H1 (cell line): ENCODE measurements around the gene OMP.

Experiments
- BCL11A ChIP-seq, 2 experiments: IDR thresholded peaks; one replicate each; pipeline ENCODE4 v1.6.1; 2011; ENCODE audit warnings: low read depth in 2 of 2, low read length in 2 of 2, mild to moderate bottlenecking in 2 of 2
- EGR1 ChIP-seq: IDR thresholded peaks from 2 replicates; pipeline ENCODE4 v1.6.1; 2011; ENCODE audit warnings: low read depth, low read length, borderline replicate concordance
- JUND ChIP-seq: IDR thresholded peaks from 2 replicates; pipeline ENCODE4 v1.6.1; 2011; ENCODE audit warnings: mild to moderate bottlenecking, improper control_type of control experiment, low read length
- POLR2A ChIP-seq, 2 experiments: IDR thresholded peaks; 1 replicate in 1 of 2; 2 replicates in 1 of 2; pipeline ENCODE4 v1.6.1; 2011; ENCODE audit warnings: low read depth in 2 of 2, low read length in 2 of 2, mild to moderate bottlenecking in 2 of 2; ENCODE audit errors: control extremely low read depth in 1 of 2
- POLR2AphosphoS5 ChIP-seq: IDR thresholded peaks from 2 replicates; pipeline ENCODE4 v1.6.1; 2011; ENCODE audit warnings: low read depth, low read length
- RAD21 ChIP-seq, 2 experiments: IDR thresholded peaks in 1 of 2; conservative IDR thresholded peaks in 1 of 2; 2 replicates each; pipeline ENCODE4 v1.6.1; 2011; ENCODE audit warnings: low read depth in 2 of 2, low read length in 2 of 2, improper control_type of control experiment in 1 of 2, inconsistent platforms in 1 of 2, mild to moderate bottlenecking in 1 of 2, moderate library complexity in 1 of 2
- SIRT6 ChIP-seq: IDR thresholded peaks from one replicate; pipeline ENCODE4 v1.7.1; 2012; ENCODE audit warnings: low read length, inconsistent platforms
- SRF ChIP-seq: IDR thresholded peaks from 2 replicates; pipeline ENCODE4 v1.6.1; 2011; ENCODE audit warnings: mild to moderate bottlenecking, low read depth, low read length, moderate library complexity
- TF ChIP-seq, protein P1 (sequence below): IDR thresholded peaks from 2 replicates; pipeline ENCODE4 v1.6.1; 2011; ENCODE audit warnings: low read length, improper control_type of control experiment
- TF ChIP-seq, protein P2 (sequence below), 3 experiments: IDR thresholded peaks; 1 replicate in 2 of 3; 2 replicates in 1 of 3; pipeline versions ENCODE4 v1.5.1 to v1.6.1; 2011; ENCODE audit warnings: low read length in 3 of 3, mild to moderate bottlenecking in 3 of 3, inconsistent platforms in 2 of 3, low read depth in 1 of 3, moderate library complexity in 1 of 3; ENCODE audit not compliant: insufficient read depth in 1 of 3; ENCODE audit errors: control extremely low read depth in 1 of 3
- TF ChIP-seq, protein P3 (sequence below): IDR thresholded peaks from 2 replicates; pipeline ENCODE4 v1.6.1; 2012; ENCODE audit warnings: inconsistent platforms

DNA sequence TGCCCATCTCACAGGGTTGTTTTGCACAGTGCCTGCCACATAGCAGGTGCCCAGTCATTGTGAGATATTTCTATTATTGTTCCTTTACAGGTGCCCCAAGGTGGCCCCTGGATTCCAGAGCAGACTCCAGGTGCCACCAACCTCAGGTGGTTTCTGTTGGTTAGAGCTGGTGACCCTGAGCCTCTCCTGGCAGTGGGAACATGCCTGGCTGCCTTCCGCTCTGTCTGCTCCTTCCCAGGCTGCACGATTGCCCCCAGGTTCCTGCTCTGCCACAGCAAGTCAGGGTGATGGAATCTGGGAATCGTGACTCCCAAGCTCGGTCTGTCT, 12.6 kb upstream of the OMP start:
- TF ChIP-seq RAD21 (IDR thresholded peaks at IDR 0.05 in 1 of 2, conservative IDR thresholded peaks at IDR 0.05 in 1 of 2; ENCODE audit: low read depth in 2 of 2, low read length in 2 of 2) (no peak), POLR2AphosphoS5 (no peak), EGR1 (no peak), SIRT6 (no peak), BCL11A (IDR thresholded peaks at IDR 0.05; ENCODE audit: low read depth in 2 of 2, low read length in 2 of 2) (no peak), SRF (no peak), JUND (no peak), POLR2A (IDR thresholded peaks at IDR 0.05; ENCODE audit: control extremely low read depth in 1 of 2, low read depth in 2 of 2, low read length in 2 of 2) (no peak)
- TF ChIP-seq, protein P1, sequence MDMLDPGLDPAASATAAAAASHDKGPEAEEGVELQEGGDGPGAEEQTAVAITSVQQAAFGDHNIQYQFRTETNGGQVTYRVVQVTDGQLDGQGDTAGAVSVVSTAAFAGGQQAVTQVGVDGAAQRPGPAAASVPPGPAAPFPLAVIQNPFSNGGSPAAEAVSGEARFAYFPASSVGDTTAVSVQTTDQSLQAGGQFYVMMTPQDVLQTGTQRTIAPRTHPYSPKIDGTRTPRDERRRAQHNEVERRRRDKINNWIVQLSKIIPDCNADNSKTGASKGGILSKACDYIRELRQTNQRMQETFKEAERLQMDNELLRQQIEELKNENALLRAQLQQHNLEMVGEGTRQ, result no peak
- TF ChIP-seq, protein P2, sequence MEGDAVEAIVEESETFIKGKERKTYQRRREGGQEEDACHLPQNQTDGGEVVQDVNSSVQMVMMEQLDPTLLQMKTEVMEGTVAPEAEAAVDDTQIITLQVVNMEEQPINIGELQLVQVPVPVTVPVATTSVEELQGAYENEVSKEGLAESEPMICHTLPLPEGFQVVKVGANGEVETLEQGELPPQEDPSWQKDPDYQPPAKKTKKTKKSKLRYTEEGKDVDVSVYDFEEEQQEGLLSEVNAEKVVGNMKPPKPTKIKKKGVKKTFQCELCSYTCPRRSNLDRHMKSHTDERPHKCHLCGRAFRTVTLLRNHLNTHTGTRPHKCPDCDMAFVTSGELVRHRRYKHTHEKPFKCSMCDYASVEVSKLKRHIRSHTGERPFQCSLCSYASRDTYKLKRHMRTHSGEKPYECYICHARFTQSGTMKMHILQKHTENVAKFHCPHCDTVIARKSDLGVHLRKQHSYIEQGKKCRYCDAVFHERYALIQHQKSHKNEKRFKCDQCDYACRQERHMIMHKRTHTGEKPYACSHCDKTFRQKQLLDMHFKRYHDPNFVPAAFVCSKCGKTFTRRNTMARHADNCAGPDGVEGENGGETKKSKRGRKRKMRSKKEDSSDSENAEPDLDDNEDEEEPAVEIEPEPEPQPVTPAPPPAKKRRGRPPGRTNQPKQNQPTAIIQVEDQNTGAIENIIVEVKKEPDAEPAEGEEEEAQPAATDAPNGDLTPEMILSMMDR (IDR thresholded peaks at IDR 0.05; ENCODE audit: control extremely low read depth in 1 of 3, insufficient read depth in 1 of 3, low read depth in 1 of 3, low read length in 3 of 3), result no peak
- TF ChIP-seq, protein P3, sequence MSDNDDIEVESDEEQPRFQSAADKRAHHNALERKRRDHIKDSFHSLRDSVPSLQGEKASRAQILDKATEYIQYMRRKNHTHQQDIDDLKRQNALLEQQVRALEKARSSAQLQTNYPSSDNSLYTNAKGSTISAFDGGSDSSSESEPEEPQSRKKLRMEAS, result no peak
